Neural progenitor cell (in vitro differentiated cells): ENCODE results near the gene IRF5. TPM values are rescaled to one million over a fixed set of nuclear protein-coding genes. Genes with fewer than 3 reads are reported as not detected.

Source experiments
- DNase-seq: peaks from one replicate; pipeline ENCODE4 v3.0.0-alpha.2; 2016; ENCODE audit warnings: low spot score
- H2AFZ ChIP-seq: fragments of 200-600 bp; sonication (generic); replicated peaks from 2 replicates; pipeline ENCODE4 v1.6.1; 2016; ENCODE audit warnings: antibody characterized with exemption
- H3F3A ChIP-seq: fragments of 200-600 bp; sonication (generic); 2 replicates; pipeline ENCODE4 v1.6.1; 2016; ENCODE audit warnings: antibody characterized with exemption, low read depth
- H3K27ac ChIP-seq: fragments of 200-600 bp; sonication (generic); 2 replicates; pipeline ENCODE4 v1.5.1; 2016; ENCODE audit warnings: mild to moderate bottlenecking
- H3K27me3 ChIP-seq: fragments of 200-600 bp; sonication (generic); 2 replicates; pipeline ENCODE4 v1.6.1; 2016; ENCODE audit warnings: mild to moderate bottlenecking, moderate library complexity
- H3K36me3 ChIP-seq: fragments of 200-600 bp; sonication (generic); 2 replicates; pipeline ENCODE4 v1.5.1; 2016
- H3K4me1 ChIP-seq: fragments of 200-600 bp; sonication (generic); 2 replicates; pipeline ENCODE4 v1.6.1; 2016; ENCODE audit warnings: mixed run types
- H3K4me2 ChIP-seq: fragments of 200-600 bp; sonication (generic); 2 replicates; pipeline ENCODE4 v1.6.1; 2016
- H3K4me3 ChIP-seq: fragments of 200-600 bp; sonication (generic); 2 replicates; pipeline ENCODE4 v1.5.1; 2016
- H3K79me2 ChIP-seq: fragments of 200-600 bp; sonication (generic); 2 replicates; pipeline ENCODE4 v1.6.1; 2016; ENCODE audit warnings: low read depth
- H3K9ac ChIP-seq: fragments of 200-600 bp; sonication (generic); 2 replicates; pipeline ENCODE4 v1.6.1; 2016
- H3K9me3 ChIP-seq: fragments of 200-600 bp; sonication (generic); 2 replicates; pipeline ENCODE4 v1.5.1; 2016; ENCODE audit warnings: low read depth
- H4K20me1 ChIP-seq: fragments of 200-600 bp; sonication (generic); 2 replicates; pipeline ENCODE4 v1.6.1; 2016; ENCODE audit warnings: low read depth
- H3K27ac Mint-ChIP-seq: 3 replicates; pipeline ENCODE4 v1.8.0; 2021; ENCODE audit warnings: mixed read lengths
- H3K27me3 Mint-ChIP-seq: 2 replicates; pipeline ENCODE4 v1.8.0; 2022; ENCODE audit warnings: low read depth, mild to moderate bottlenecking, inconsistent platforms, moderate library complexity, mixed read lengths; ENCODE audit not compliant: insufficient read depth
- H3K36me3 Mint-ChIP-seq: 3 replicates; pipeline ENCODE4 v1.8.0; 2021; ENCODE audit warnings: mixed read lengths
- H3K4me1 Mint-ChIP-seq: 3 replicates; pipeline ENCODE4 v1.8.0; 2021; ENCODE audit warnings: mixed read lengths
- H3K4me3 Mint-ChIP-seq: 3 replicates; pipeline ENCODE4 v1.8.0; 2021; ENCODE audit warnings: mild to moderate bottlenecking, moderate library complexity, mixed read lengths
- H3K9me3 Mint-ChIP-seq: 3 replicates; pipeline ENCODE4 v1.8.0; 2020; ENCODE audit warnings: mixed read lengths
- EZH2 ChIP-seq: fragments of 200-600 bp; sonication (generic); IDR thresholded peaks from 2 replicates; pipeline ENCODE4 v1.6.1; 2017; ENCODE audit warnings: antibody characterized with exemption, mild to moderate bottlenecking, moderate library complexity
- EZH2phosphoT487 ChIP-seq: fragments of 200-600 bp; sonication (generic); IDR thresholded peaks from 2 replicates; pipeline ENCODE4 v1.6.1; 2017; ENCODE audit warnings: antibody characterized with exemption
- total RNA-seq: library from RNA; depleted of rRNA; stranded (reverse); fragments of >200 nt; gene quantifications from 2 replicates; pipeline ENCODE4 v1.2.3, GENCODE V29; 2015; ENCODE audit warnings: low replicate concordance
- TF ChIP-seq, protein P1 (sequence below): fragments of 200-600 bp; sonication (generic); IDR thresholded peaks from 2 replicates; pipeline ENCODE4 v1.5.1; 2017; ENCODE audit warnings: antibody characterized with exemption, mild to moderate bottlenecking

Gene IRF5
- total RNA-seq, 1 donor from 2014 or later = 0.22 TPM

DNA sequence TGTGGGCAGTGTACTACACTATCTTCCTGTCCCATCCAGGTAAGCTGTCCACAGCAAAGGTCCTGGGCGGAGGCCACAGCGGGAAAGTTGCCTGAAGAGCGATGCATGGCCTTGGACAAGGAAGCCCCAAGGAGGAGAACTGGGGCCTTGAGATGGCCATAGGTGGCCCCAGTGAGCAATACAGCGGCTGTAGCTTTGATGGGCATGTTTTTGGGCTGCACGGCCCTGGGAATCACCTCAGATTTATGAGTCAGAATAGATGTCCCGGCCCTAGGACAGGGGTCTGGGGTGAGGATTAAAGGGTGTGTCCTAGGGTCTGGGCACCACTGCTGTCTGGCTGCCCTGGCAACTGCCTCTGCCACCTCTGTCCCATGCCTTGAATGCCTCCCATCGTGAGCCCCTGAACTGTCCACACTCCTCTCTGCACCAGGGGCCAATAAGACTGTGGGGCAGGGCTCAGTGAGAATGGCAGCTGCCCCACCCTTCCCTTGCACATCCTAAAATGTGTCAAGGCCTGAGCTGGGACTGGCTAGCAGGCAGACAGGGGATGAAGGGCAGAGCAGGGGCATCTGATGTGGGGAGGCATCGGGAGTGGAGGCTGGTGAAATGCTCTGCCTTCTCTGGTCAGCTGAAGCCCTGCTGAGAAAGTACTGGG, 9.4 kb upstream of the IRF5 start:
- H3K9me3 Mint-ChIP-seq = no peaks in the 10 kb centered on the region
- Histone ChIP-seq H3K27me3 (no peaks in the 10 kb centered on the region), H3K4me3 (no peak overlapping the region), H4K20me1 (no peaks in the 10 kb centered on the region), H3K9ac (no peak overlapping the region), H2AFZ (no peak overlapping the region), H3K79me2 (no peaks in the 10 kb centered on the region), H3K9me3 (no peaks in the 10 kb centered on the region), H3K36me3 (no peaks in the 10 kb centered on the region), H3K27ac (no peak overlapping the region), H3F3A (no peaks in the 10 kb centered on the region), H3K4me2 (no peak overlapping the region), H3K4me1 (no peaks in the 10 kb centered on the region)
- H3K27me3 Mint-ChIP-seq = no peaks in the 10 kb centered on the region
- TF ChIP-seq EZH2phosphoT487 = no peak
- TF ChIP-seq EZH2 = no peak
- TF ChIP-seq, protein P1, sequence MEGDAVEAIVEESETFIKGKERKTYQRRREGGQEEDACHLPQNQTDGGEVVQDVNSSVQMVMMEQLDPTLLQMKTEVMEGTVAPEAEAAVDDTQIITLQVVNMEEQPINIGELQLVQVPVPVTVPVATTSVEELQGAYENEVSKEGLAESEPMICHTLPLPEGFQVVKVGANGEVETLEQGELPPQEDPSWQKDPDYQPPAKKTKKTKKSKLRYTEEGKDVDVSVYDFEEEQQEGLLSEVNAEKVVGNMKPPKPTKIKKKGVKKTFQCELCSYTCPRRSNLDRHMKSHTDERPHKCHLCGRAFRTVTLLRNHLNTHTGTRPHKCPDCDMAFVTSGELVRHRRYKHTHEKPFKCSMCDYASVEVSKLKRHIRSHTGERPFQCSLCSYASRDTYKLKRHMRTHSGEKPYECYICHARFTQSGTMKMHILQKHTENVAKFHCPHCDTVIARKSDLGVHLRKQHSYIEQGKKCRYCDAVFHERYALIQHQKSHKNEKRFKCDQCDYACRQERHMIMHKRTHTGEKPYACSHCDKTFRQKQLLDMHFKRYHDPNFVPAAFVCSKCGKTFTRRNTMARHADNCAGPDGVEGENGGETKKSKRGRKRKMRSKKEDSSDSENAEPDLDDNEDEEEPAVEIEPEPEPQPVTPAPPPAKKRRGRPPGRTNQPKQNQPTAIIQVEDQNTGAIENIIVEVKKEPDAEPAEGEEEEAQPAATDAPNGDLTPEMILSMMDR = no peak
- H3K36me3 Mint-ChIP-seq = no peaks in the 10 kb centered on the region
- H3K27ac Mint-ChIP-seq = no peak overlapping the region
- peaks cover 1% of the 10 kb centered on the region for H3K4me1 Mint-ChIP-seq
- peak overlapping the region; percentile 38 for H3K4me3 Mint-ChIP-seq
- DNase-seq = no peak

DNA sequence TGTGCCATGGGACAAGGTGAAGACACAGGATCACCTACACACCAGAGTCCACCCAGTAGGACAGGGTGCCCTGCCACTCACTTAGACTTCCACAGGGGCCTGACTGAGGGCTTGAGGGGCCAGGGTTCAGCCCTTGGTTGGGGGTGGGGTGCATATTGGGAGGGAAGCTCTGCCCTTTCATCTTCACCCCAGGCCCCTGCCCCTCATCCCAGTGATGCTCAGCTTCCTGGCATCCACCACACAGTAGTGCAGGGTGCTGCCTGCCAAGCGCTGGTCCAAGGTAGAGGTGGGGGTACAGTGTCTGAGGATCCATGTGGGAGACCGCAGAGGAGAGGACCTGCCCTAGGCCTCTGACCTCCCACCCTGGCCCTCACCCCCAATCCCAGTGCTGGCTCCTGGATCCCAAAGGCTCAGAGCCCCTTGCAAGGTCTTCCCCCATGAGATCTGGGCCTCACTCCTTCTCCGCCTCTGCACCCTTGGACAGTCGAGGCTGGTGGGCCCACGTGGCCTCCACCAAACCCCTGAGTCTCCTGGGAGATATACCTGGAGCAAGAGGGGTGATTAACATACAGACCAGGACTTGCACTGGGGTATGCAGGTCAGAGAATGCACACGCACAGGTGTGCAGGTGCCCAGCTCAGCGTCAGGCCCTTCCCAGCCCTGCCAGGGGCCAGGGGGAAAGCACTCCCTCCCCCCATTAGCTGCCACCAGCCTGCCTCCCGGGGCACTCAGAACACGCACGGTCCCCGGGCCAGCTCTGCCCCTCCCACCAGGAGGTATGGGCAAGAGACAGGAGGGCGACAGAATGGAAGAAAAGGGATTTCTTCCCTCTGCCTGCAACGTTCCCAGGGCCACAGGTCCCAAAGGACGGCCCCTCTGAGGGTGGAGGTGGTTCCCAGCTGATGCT, 8.6 kb upstream of the IRF5 start:
- peaks cover under 1% of the 10 kb centered on the region for H3K27me3 Mint-ChIP-seq
- H3K9ac ChIP-seq = no peak overlapping the region
- no peaks in the 10 kb centered on the region for H3K79me2 ChIP-seq
- H3F3A ChIP-seq = no peaks in the 10 kb centered on the region
- H3K36me3 Mint-ChIP-seq = no peaks in the 10 kb centered on the region
- no peaks in the 10 kb centered on the region for H3K27me3 ChIP-seq
- no peaks in the 10 kb centered on the region for H3K36me3 ChIP-seq
- no peaks in the 10 kb centered on the region for H3K9me3 Mint-ChIP-seq
- H4K20me1 ChIP-seq = no peaks in the 10 kb centered on the region
- no peak overlapping the region for H3K27ac Mint-ChIP-seq
- H3K4me3 ChIP-seq = no peak overlapping the region
- H2AFZ ChIP-seq = no peak overlapping the region
- no peak overlapping the region for H3K4me2 ChIP-seq
- no peaks in the 10 kb centered on the region for H3K4me1 ChIP-seq
- H3K9me3 ChIP-seq = no peaks in the 10 kb centered on the region
- no peak overlapping the region for H3K4me3 Mint-ChIP-seq
- peaks cover 3% of the 10 kb centered on the region for H3K4me1 Mint-ChIP-seq
- TF ChIP-seq EZH2phosphoT487 = no peak
- TF ChIP-seq EZH2 = no peak
- TF ChIP-seq, protein P1 = no peak
- DNase-seq = no peak
- H3K27ac ChIP-seq = no peak overlapping the region

DNA sequence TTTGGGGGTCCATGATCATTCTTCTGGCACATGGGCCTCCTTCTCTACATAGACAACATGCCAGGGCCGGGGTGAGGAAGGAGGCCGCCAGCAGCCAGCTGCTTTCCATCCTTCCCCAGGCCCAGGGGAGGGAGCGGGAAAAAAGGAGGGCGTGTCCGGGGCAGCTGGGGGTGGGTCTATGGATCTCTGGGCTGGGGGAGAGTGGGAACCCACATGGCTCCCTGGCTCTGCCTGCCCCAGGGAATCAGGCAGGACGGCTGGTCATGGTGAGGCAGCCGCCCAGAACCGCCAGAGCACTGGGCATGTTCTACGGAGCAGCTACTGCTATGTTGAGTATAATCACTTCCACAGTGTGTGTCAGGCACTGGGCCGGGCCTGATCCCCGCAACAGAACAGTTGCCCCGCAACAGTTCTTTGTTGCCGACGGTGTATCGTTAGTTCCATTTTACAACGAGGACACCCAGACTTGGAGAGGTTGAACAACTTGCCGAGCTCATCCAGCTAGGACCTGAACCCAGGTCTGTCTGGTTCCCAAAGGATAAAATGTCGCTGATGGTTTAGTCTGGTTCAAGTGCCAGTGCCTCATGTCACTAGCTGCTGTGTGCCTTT, 6.4 kb upstream of the IRF5 start:
- Histone ChIP-seq H3K27me3 (peaks cover 21% of the 10 kb centered on the region), H3K4me1 (no peaks in the 10 kb centered on the region), H3K4me3 (no peak overlapping the region), H3K27ac (no peak overlapping the region), H3K9me3 (no peaks in the 10 kb centered on the region), H3F3A (no peaks in the 10 kb centered on the region), H3K79me2 (no peaks in the 10 kb centered on the region), H2AFZ (no peak overlapping the region), H3K36me3 (no peaks in the 10 kb centered on the region), H4K20me1 (no peaks in the 10 kb centered on the region), H3K4me2 (no peak overlapping the region), H3K9ac (no peak overlapping the region)
- H3K4me3 Mint-ChIP-seq = no peak overlapping the region
- H3K27me3 Mint-ChIP-seq = peaks cover 13% of the 10 kb centered on the region
- peaks cover 3% of the 10 kb centered on the region for H3K4me1 Mint-ChIP-seq
- no peak overlapping the region for H3K27ac Mint-ChIP-seq
- TF ChIP-seq EZH2 (no peak), EZH2phosphoT487 (no peak)
- TF ChIP-seq, protein P1 = no peak
- no peaks in the 10 kb centered on the region for H3K36me3 Mint-ChIP-seq
- H3K9me3 Mint-ChIP-seq = no peaks in the 10 kb centered on the region
- no peak for DNase-seq
